Hypothalamus (tissue), 51 donors: Measurements from ENCODE around the gene HINFP.
"Not testable (repeated sequence)": the region's sequence is repeated elsewhere in the genome, so short reads cannot be mapped to it uniquely, and the experiment has no call there.

Experiments used
- DNase-seq, 51 donors: peaks; one replicate each; lab custom pipeline; 2025; lab: John Stamatoyannopoulos, UW

Gene HINFP

GRCh38 chr11:119180729-119181676 is 59.6 kb downstream of the HINFP start:
- no peak for DNase-seq

DNA sequence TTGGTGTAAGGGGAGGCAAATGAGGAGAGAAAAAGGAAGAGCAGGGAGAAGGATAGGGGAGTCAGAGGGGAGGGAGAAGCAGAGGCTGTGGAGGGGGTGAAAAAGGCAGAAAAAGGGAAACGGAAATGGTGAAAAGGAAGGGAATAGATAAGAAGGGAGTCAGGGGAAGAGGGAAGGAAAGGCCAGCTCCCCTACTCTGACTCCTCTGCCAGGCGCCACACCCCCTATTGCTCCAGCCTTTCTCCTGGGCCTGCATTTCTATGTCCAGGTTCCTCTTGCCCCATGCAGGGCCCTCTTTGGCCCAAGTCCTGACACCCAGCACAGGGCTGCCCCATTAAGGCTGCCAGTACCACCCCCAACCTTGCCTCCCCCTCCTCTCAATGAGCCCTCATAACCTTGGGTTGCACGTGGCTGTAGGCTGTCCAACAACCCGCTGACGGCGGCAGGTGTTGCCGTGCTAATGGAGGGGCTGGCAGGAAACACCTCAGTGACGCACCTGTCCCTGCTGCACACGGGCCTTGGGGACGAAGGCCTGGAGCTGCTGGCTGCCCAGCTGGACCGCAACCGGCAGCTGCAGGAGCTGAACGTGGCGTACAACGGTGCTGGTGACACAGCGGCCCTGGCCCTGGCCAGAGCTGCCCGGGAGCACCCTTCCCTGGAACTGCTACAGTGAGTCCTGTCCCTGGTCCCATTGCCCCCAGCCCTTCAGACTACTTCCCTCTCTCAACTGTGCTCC is 60.5 kb downstream of the HINFP start:
- DNase-seq: no peak

DNA sequence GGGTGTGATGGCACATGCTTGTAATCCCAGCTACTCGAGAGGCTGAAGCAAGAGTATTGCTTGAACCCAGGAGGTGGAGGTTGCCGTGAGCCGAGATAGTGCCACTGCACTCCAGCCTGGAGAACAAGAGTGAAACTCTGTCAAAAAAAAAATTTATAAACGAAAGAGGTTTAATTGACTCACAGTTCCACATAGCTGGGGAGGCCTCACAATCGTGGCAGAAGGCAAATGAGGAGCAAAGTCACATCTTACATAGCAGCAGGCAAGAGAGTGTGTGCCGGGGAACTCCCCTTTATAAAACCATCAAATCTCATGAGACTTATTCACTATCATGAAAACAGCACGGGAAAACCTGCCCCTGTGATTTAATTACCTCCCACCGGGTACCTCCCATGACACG is 63.0 kb downstream of the HINFP start:
- not testable (repeated sequence) for DNase-seq
